Left lobe of liver (tissue), 2 donors: ENCODE data around the gene PCNA. TPM values are rescaled to one million over a fixed set of nuclear protein-coding genes. Genes with fewer than 3 reads are reported as not detected.
"Not testable (repeated sequence)": the region's sequence is repeated elsewhere in the genome, so short reads cannot be mapped to it uniquely, and the experiment has no call there.

Experiments used
- ATAC-seq: fragments of 200-7000 bp; cut with Tn5 transposase; one replicate; pipeline ENCODE4 v1.9.1; 2020; ENCODE audit warnings: mild to moderate bottlenecking, moderate library complexity
- DNase-seq: peaks from one replicate; pipeline ENCODE4 v3.0.0-alpha.2; 2020; ENCODE audit warnings: low spot score
- total RNA-seq: library from RNA; stranded (reverse); gene quantifications from one replicate; pipeline ENCODE4 v1.2.1, GENCODE V29; 2021
- donor health status: DM: no; HTN: no; CAD: no; lungs with moderate emphysema.
- donor health status: DM: no; HTN: yes; CAD: no.

Gene PCNA
- total RNA-seq, 1 donor from 2014 or later, result 18.5 TPM

- not testable (repeated sequence) for DNase-seq, ATAC-seq
These were observed 19.8 kb downstream of the PCNA start for GRCh38 chr20:5099909-5100308.

DNA sequence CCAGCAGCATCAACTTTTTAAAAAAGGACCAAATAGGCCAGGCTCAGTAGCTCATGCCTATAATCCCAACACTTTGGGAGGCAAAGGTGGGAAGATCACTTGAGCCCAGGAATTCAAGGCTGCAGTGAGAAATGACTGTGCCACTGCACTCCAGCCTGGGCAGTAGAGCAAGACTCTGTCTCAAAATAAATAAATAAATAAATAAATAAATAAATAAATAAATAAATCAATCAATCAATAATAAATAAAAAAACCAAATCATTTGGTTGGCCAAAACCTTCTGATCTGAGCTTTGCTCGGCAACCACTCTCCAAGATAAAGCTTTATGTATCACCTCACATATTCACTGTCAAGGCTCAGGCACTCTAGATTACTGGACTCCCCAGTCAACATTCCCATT, 20.7 kb downstream of the PCNA start:
- not testable (repeated sequence) for DNase-seq, ATAC-seq

GRCh38 chr20:5096463-5096862, 23.3 kb downstream of the PCNA start:
- no peak for DNase-seq
- peak; percentile 26 for ATAC-seq

- no peak for ATAC-seq
- no peak for DNase-seq
These were observed 23.8 kb downstream of the PCNA start for GRCh38 chr20:5095931-5096330.

DNA sequence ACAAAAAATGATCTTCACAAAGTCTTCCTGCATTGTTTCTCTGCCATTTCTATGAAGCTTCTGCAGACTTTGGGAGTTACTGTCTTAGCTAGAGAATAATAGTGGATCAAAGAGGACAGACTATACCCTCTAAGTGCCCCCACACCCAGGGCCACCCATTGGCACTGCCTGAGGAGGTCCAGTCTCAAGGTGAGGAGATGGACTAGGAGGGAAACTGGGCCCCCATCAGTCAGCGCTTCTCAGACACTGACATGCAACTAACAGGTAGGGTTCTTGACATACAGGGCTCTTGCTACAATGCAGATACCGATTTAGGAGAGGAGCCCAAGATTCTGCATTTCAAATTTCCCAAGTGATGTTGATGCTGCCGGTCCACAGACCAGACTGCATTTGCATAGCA, 24.3 kb downstream of the PCNA start:
- no peak for ATAC-seq

GRCh38 chr20:5092765-5093339, 26.9 kb downstream of the PCNA start:
- DNase-seq, result no peak
- ATAC-seq, result no peak

More for the DNA sequence above, 24.3 kb downstream of the PCNA start:
- DNase-seq, result no peak

DNA sequence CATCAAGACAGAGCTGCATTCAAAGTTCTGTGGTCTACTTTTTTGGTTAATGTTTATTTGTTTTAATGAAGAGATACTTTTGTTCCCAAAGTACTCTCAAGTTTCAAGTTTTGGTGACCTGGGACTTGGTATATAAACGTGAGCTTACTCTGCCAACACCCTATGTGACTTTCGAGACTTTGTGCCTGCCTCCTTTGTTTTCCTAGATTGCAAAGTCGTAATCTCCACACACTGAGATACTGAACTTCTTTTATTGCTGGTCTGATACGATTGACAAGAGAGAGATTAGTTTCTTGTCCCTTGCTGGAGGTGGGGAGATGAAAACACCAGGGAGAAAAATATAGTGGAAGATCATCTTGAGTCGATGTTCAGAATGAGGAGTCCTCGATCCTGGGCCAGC, 27.9 kb downstream of the PCNA start:
- DNase-seq, result no peak
- no peak for ATAC-seq

DNA sequence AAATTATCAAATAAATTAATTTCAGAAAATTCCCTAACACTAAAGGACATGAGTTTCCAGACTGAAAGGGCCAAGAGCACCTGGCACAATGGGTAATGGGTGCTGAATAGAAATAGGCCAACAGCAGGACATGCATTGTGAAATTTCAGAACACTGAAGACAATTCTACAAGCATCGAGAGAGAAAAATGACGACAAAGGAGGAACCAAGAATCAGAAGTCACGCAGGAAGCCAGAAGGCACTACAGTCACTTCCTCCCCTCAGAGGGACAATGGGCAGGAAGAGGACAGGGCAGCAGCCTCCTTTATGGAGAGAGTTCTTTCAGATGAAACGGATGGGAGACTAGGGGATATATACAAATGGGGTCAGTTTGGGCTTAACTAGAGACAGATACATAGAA, 29.6 kb downstream of the PCNA start:
- DNase-seq, result no peak
- peak; percentile 69 for ATAC-seq

DNA sequence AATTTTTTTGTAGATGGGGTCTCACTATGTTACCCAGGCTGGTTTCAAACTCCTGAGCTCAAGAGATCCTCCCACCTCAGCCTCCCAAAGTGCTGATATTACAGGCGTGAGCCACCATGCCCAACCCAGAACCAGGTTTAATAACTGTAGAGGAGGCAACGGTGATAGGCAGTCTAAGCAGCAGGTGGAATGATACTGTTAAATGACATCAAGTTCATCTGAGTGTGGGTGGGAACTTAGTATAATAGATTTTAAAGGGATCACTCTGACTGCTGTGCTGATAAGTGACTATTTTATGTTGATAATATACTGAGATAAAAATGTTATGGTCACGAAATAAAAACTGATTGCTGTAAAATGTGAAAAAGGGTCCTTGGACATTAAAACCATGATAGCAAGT, 31.1 kb downstream of the PCNA start:
- ATAC-seq (no peak), DNase-seq (no peak)

GRCh38 chr20:5085380-5085779, 34.4 kb downstream of the PCNA start:
- no peak for DNase-seq
- peak; percentile 54 for ATAC-seq

DNA sequence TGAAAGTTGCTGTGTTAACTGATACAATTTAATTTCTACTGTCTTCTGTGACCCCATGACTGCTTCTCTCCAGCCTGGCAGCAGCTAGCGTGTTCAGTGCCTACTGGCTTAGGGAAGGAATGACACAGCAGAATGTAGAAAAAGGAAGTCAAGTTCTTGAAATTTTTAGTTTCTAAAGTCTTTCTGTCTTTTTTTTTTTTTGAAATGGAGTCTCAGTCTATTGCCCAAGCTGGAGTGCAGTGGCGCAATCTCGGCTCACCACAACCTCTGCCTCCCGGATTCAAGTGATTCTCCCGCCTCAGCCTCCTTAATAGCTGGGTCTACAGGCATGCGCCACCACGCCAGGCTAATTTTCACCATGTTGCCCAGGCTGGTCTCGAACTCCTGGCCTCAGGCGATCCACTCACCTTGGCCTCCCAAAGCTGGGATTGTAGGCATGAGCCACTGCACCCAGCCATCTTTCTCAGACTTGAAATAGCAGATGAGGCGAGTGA, 39.3 kb downstream of the PCNA start:
- DNase-seq, result no peak

DNA sequence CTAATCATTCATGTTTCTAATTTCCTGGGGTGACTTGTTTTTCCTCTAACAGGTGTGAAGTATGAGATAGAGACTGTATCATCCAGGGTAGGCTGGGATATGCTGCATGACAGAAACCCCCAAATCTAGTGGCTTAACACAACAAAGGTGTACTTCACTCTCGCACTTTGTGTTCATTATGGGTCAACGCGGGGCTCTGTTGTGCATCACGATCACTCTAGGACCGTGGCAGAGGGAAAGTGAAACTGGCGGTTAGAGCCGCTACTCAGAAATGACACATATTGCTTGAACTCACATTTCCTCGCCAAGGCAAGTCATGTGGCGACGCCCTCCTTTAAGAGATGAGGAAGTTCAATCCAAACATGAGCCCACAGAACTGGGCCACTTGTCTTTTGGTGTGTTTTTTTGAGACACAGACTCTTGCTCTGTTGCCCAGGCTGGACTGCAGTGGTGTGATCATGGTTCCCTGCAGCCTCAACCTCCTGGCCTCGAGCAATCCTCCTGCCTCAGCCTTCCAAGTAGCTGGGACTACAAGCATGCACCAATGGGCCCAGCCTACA, 41.3 kb downstream of the PCNA start:
- ATAC-seq (peak; percentile 70), DNase-seq (peak; percentile 62)

More for the DNA sequence above, 39.3 kb downstream of the PCNA start:
- peak; percentile 47 for ATAC-seq

GRCh38 chr20:5077761-5078387, 41.9 kb downstream of the PCNA start:
- no peak for DNase-seq
- no peak for ATAC-seq

DNA sequence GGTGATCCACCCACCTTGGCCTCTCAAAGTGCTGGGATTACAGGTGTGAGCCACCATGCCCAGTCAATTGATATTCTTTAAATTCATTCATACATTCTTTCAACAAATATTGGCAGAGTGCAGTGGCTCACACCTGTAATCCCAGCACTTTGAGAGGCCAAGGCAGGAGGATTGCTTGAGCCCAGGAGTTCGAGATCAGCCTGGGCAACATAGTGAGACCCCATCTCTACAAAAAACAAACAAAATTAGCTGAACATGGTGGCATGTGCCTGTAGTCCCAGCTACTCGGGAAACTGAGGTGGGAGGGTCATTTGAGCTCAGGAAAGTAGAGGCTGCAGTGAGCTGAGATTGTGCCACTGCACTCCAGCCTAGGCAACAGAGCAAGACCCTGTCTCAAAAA, 42.8 kb downstream of the PCNA start:
- not testable (repeated sequence) for DNase-seq, ATAC-seq

DNA sequence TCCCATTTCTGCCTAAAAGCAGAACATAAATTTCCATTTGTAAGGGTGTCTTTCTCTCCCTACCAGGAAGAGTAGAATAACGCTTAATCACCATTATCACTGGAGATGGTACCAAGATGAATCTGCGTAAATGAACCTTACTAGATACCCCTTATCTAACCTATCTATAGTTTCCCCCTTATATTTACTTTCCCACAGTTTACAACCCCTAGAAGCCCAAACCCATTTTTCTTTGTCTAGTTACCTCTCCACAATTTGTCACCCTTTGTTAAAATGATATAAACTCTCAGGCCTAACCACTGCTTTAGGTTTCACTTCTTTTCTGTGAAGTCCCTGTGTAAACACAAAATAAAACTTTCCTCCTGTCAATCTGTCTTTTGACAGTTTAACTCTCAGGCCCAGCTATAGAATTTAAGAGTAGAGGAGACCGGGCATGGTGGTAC, 45.5 kb downstream of the PCNA start:
- no peak for ATAC-seq
- DNase-seq, result no peak

DNA sequence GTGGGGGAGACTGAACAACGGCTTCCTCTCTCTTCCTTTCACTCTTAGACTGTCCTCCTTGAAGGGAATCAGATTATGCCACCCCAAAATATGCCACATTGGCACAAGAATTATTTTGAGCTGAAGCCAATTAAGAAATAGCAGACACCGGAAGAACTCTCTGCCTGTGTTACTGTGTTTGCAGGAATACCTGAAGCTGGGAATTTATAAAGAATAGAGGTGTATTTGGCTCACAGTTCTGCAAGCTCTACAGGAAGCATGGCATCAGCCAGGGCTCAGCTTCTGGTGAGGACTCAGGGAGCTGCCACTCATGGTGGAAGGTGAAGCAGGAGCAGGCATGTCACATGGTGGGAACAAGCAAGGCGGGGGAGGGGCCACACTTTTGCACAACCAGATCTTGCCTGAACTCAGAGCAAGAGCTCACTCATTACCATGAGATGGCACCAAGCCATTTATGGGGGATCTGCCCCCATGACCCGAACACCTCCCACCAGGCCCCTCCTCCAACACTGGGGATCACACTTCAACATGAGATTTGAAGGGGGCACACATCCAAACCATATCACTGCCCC, 46.0 kb downstream of the PCNA start:
- ATAC-seq (peak; percentile 2), DNase-seq (peak; percentile 60)

GRCh38 chr20:5072756-5073659, 46.8 kb downstream of the PCNA start:
- peak; percentile 95 for DNase-seq
- peak; percentile 99 for ATAC-seq

DNA sequence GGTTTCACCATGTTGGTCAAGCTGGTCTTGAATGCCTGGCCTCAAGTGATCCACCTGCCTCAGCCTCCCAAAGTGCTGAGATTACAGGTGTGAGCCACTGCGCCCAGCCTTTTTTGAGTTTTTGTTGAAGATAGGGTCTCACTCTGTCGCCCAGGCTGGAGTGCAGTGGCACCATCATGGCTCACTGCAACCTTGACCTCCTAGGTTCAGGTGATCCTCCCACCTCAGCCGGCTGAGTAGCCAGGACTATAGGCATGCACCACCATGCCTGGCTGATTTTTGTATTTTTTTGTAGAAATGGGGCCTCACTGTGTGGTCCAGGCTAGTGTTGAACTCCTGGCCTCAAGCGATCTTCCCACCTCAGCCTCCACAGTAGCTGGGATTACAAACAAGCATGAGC, 47.8 kb downstream of the PCNA start:
- not testable (repeated sequence) for DNase-seq, ATAC-seq

GRCh38 chr20:5070570-5070969, 49.2 kb downstream of the PCNA start:
- ATAC-seq (no peak), DNase-seq (no peak)

DNA sequence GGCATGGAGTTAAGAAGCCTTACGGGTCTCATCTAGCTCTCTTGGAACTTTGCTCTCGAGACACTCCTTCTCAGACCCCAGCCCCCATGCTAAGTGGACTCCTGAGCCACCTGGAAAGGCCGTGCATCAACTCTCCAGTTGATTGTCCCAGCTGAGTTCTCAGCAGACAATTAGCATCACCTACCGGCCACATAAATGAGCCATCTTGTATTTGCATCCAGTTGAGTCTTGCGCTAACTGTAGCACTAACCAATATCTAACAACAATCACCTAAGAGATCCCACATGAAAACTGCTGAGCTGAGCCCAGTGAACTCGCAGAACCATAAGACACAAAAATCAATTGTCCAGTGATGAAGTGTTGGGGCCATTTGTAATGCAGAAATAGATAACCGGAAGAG, 49.7 kb downstream of the PCNA start:
- DNase-seq (no peak), ATAC-seq (no peak)
